KMS-11 (cell line): ENCODE measurements around the gene TOX3.

Experiments used
- H2AFZ ChIP-seq: fragments of 200-600 bp; sonication (generic); 2 replicates; pipeline ENCODE4 v1.6.1; 2016; ENCODE audit warnings: antibody characterized with exemption, mixed run types, low read depth
- H3K27ac ChIP-seq: fragments of 200-600 bp; sonication (generic); 2 replicates; pipeline ENCODE4 v1.6.1; 2016; ENCODE audit warnings: mild to moderate bottlenecking, mixed run types
- H3K27me3 ChIP-seq: fragments of 200-600 bp; sonication (generic); 2 replicates; pipeline ENCODE4 v1.6.1; 2017; ENCODE audit warnings: mild to moderate bottlenecking, low read depth, mixed run types, moderate library complexity; ENCODE audit not compliant: insufficient read depth
- H3K36me3 ChIP-seq: fragments of 200-600 bp; sonication (generic); 2 replicates; pipeline ENCODE4 v1.6.1; 2017; ENCODE audit warnings: mild to moderate bottlenecking, mixed run types; ENCODE audit not compliant: insufficient read depth
- H3K4me1 ChIP-seq: fragments of 200-600 bp; sonication (generic); 2 replicates; pipeline ENCODE4 v1.6.1; 2016; ENCODE audit warnings: mild to moderate bottlenecking, low read depth, mixed run types; ENCODE audit not compliant: poor library complexity, severe bottlenecking
- H3K4me2 ChIP-seq: fragments of 200-600 bp; sonication (generic); 2 replicates; pipeline ENCODE4 v1.7.0; 2016; ENCODE audit warnings: mild to moderate bottlenecking, mixed run types
- H3K4me3 ChIP-seq: fragments of 200-600 bp; sonication (generic); IDR thresholded peaks from 2 replicates; pipeline ENCODE4 v1.6.1; 2017; ENCODE audit warnings: low read depth, low read length, mixed read lengths; ENCODE audit not compliant: insufficient read depth
- H3K79me2 ChIP-seq: fragments of 200-600 bp; sonication (generic); 2 replicates; pipeline ENCODE4 v1.6.1; 2016; ENCODE audit warnings: low read depth, mixed run types; ENCODE audit not compliant: insufficient read depth
- H3K9ac ChIP-seq: fragments of 200-600 bp; sonication (generic); 2 replicates; pipeline ENCODE4 v1.6.1; 2016; ENCODE audit warnings: mild to moderate bottlenecking, mixed run types
- H4K20me1 ChIP-seq: fragments of 200-600 bp; sonication (generic); 2 replicates; pipeline ENCODE4 v1.6.1; 2016; ENCODE audit warnings: mild to moderate bottlenecking, mixed run types; ENCODE audit not compliant: insufficient read depth
- TF ChIP-seq, protein P1 (sequence below): fragments of 200-600 bp; sonication (generic); conservative IDR thresholded peaks from 2 replicates; pipeline ENCODE4 v1.6.1; 2017; ENCODE audit warnings: low read depth, mild to moderate bottlenecking, antibody characterized with exemption, low read length, moderate library complexity, mixed read lengths

The TOX3 gene

DNA sequence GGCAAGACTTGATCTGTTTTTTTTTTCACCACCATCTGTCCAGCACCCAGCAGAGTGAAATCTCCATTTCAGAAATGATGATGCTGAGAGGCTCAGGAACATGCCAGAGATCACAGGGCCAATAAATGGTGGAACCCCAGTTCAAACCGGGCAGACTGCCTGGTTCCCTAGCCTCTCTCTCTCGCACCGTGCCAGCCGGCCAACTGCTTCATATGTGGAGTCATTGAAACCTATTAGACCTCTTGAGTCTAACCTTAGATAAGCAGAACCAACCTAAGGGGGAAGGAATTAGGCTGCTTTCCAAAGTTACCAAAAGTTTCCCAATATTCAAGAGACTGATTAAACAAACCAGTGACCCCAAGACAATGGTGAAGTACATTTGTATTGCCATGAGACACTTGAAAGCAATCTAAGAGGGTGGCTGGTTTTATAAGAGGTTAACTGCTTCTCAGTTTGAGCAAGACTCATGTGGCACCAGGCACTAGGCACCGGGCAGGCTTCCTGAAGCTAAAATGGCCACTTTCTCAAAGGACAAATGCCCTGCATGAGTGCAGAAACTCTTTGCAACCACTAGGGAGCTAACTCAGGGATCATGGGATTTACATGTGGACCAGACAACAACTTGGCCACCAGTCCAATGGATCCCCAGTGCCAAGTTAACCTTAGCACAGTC, 18.4 kb downstream of the TOX3 start:
- Histone ChIP-seq H3K4me3 (no peak overlapping the region), H3K79me2 (no peaks in the 10 kb centered on the region), H3K27me3 (no peaks in the 10 kb centered on the region), H2AFZ (no peak overlapping the region), H3K36me3 (no peaks in the 10 kb centered on the region), H4K20me1 (no peaks in the 10 kb centered on the region), H3K4me1 (no peaks in the 10 kb centered on the region), H3K4me2 (no peak overlapping the region), H3K27ac (no peak overlapping the region), H3K9ac (no peak overlapping the region)
- TF ChIP-seq, protein P1, sequence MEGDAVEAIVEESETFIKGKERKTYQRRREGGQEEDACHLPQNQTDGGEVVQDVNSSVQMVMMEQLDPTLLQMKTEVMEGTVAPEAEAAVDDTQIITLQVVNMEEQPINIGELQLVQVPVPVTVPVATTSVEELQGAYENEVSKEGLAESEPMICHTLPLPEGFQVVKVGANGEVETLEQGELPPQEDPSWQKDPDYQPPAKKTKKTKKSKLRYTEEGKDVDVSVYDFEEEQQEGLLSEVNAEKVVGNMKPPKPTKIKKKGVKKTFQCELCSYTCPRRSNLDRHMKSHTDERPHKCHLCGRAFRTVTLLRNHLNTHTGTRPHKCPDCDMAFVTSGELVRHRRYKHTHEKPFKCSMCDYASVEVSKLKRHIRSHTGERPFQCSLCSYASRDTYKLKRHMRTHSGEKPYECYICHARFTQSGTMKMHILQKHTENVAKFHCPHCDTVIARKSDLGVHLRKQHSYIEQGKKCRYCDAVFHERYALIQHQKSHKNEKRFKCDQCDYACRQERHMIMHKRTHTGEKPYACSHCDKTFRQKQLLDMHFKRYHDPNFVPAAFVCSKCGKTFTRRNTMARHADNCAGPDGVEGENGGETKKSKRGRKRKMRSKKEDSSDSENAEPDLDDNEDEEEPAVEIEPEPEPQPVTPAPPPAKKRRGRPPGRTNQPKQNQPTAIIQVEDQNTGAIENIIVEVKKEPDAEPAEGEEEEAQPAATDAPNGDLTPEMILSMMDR: no peak

DNA sequence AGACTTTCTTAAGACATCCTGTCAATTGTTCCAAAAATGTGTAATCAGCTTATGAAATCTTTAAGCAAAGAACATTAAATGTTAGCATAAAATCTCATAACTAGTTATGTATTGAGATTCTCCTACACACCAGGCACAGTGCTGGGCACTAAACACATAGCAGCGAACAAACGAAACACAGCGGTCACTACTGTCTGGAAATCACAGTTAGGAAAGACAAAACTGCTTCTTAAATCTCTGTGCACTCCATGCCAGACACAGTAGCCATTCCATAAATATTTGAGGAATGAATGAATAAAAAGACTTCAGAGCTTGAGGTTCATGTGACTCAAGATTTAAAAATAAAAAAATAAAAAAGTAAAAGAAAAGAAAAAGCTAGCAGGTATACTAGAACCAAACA, 20.1 kb downstream of the TOX3 start:
- no peak overlapping the region for H3K27ac ChIP-seq
- H3K36me3 ChIP-seq: no peaks in the 10 kb centered on the region
- no peak overlapping the region for H2AFZ ChIP-seq
- H3K9ac ChIP-seq: no peak overlapping the region
- no peak overlapping the region for H3K4me3 ChIP-seq
- no peak overlapping the region for H3K4me2 ChIP-seq
- no peaks in the 10 kb centered on the region for H4K20me1 ChIP-seq
- no peaks in the 10 kb centered on the region for H3K79me2 ChIP-seq
- no peaks in the 10 kb centered on the region for H3K27me3 ChIP-seq
- H3K4me1 ChIP-seq: no peaks in the 10 kb centered on the region
- TF ChIP-seq, protein P1: no peak

DNA sequence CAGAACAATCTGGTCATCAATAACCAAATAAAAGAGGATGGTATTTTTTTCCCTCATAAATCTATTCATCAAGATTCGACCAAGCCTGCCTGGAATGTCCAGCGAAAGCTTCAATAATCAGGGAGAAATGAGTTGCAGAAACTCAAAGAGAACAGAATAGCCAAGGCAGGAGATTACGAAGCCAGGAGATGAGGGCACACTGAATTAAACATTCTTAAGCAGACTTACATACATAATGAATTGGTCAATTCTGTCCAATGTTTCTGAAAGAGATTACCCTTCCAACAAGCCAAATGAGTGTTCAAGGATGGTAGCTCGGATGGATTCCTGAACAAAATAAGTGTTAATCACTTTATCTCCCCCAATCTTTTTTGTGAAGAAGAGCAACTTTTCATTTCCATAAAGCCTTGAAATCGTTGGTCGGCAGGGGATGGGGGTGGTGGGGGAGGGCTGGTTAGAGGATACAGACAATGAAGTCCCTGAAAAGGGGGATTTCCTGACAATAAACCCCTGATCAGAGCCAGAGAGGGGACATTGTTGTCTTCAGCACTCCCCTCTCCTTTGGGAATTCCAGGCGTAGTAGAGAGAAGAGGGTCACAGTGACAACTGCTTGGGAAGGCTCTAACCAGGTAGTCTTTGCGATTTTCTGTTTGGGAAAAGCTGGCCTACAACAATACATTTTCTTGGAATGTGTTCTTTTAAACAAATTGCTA, 20.7 kb downstream of the TOX3 start:
- no peak overlapping the region for H2AFZ ChIP-seq
- TF ChIP-seq, protein P1: no peak
- H3K27ac ChIP-seq: no peak overlapping the region
- H4K20me1 ChIP-seq: no peaks in the 10 kb centered on the region
- no peak overlapping the region for H3K4me3 ChIP-seq
- H3K9ac ChIP-seq: no peak overlapping the region
- no peak overlapping the region for H3K4me2 ChIP-seq
- no peaks in the 10 kb centered on the region for H3K4me1 ChIP-seq
- H3K36me3 ChIP-seq: no peaks in the 10 kb centered on the region
- no peaks in the 10 kb centered on the region for H3K79me2 ChIP-seq
- H3K27me3 ChIP-seq: no peaks in the 10 kb centered on the region

DNA sequence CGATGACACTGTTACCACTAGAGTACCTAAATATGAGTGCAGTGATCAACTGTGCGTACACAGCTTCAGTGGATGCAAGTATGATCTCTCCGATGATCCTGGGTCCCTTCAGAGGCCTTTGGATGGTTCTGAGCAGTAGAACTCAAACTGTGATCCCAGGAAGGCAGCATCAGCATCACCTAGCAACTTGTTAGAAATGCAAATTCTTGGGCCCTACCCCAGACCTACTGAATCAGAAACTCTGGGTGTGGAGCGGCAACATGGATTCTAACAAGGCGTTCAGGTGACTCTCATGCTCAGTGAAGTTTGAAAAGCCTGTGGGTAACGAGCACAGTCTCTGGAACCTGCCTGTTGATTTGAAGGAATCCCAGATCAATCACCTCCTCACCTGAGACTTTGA, 25.4 kb downstream of the TOX3 start:
- Histone ChIP-seq H3K4me2 (no peak overlapping the region), H3K9ac (no peak overlapping the region), H3K27me3 (no peaks in the 10 kb centered on the region), H2AFZ (no peak overlapping the region), H3K36me3 (no peaks in the 10 kb centered on the region), H3K27ac (no peak overlapping the region), H4K20me1 (no peaks in the 10 kb centered on the region), H3K4me1 (no peaks in the 10 kb centered on the region), H3K4me3 (no peak overlapping the region), H3K79me2 (no peaks in the 10 kb centered on the region)
- TF ChIP-seq, protein P1: no peak
